Endothelial cell (in vitro differentiated cells): Measurements from ENCODE around the gene PIKFYVE. TPM values are rescaled to one million over a fixed set of nuclear protein-coding genes. Genes with fewer than 3 reads are reported as not detected.

Source experiments
- DNase-seq: peaks from one replicate; pipeline ENCODE4 v3.0.0; 2021; ENCODE audit warnings: low spot score
- H3K27ac Mint-ChIP-seq: one replicate; pipeline ENCODE4 v1.8.0; 2021; ENCODE audit warnings: mixed read lengths, inconsistent platforms; ENCODE audit not compliant: unreplicated experiment
- H3K27me3 Mint-ChIP-seq: one replicate; pipeline ENCODE4 v1.8.0; 2021; ENCODE audit warnings: mild to moderate bottlenecking, moderate library complexity, mixed read lengths, inconsistent platforms; ENCODE audit not compliant: unreplicated experiment
- H3K36me3 Mint-ChIP-seq: one replicate; pipeline ENCODE4 v1.8.0; 2021; ENCODE audit warnings: mild to moderate bottlenecking, low read depth, mixed read lengths, inconsistent platforms; ENCODE audit not compliant: unreplicated experiment
- H3K4me1 Mint-ChIP-seq: one replicate; pipeline ENCODE4 v1.8.0; 2021; ENCODE audit warnings: mild to moderate bottlenecking, mixed read lengths, inconsistent platforms; ENCODE audit not compliant: unreplicated experiment
- H3K4me3 Mint-ChIP-seq: one replicate; pipeline ENCODE4 v1.8.0; 2021; ENCODE audit warnings: mild to moderate bottlenecking, mixed read lengths, inconsistent platforms; ENCODE audit not compliant: unreplicated experiment
- H3K9me3 Mint-ChIP-seq: one replicate; pipeline ENCODE4 v1.8.0; 2021; ENCODE audit warnings: mixed read lengths, inconsistent platforms; ENCODE audit not compliant: unreplicated experiment
- total RNA-seq: library from RNA; stranded (reverse); fragmentation: NEBNext Ultra II Directional; extraction: Animal tissue kit (Norgen Biotek cat#: 25700); gene quantifications from one replicate; pipeline ENCODE4 v1.2.1, GENCODE V29; 2021; ENCODE audit not compliant: unreplicated experiment
- TF ChIP-seq, protein P1 (sequence below): fragments of 200-600 bp; sonication (generic); IDR thresholded peaks from one replicate; pipeline ENCODE4 v1.5.0; 2021; ENCODE audit warnings: antibody characterized with exemption; ENCODE audit not compliant: unreplicated experiment

PIKFYVE gene
- total RNA-seq, 1 donor from 2014 or later: 52.7 TPM

DNA sequence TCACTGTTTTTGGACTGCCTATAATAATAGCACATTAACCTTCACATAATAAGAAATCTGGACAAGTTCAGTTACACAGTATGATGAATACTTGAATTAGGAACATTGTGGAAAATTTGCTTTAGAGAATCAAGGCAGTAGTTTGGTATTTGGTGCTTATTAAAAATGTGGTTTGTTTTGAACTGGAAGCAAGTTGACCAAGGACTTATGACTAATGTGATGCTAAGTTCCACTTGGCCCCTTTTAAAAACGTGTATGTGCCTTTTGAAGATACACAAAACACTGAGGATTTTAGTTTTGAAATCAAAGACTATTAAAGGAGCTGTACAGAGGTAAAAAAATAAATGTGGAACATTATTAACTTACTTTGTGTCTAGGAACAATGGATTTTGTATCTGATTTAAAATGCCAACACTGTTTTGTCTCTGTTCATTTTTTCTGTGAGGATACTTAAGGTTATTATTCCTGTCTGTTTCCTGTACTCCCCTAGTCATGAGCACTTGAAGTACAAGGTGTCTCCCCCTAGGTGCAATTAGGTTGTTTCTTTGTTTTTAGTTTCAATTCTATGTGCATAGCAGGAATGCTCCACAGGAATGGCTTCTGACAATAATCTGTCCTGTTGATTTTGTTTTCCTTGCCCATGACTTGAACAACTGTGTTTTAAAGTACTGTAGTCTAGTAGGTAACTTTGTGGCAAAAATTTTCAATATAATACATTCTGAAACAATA is 91.0 kb downstream of the PIKFYVE start:
- peaks cover 34% of the 10 kb centered on the region for H3K36me3 Mint-ChIP-seq
- peak overlapping the region; percentile 13 for H3K27ac Mint-ChIP-seq
- H3K4me3 Mint-ChIP-seq: no peak overlapping the region
- H3K4me1 Mint-ChIP-seq: peaks cover 8% of the 10 kb centered on the region
- DNase-seq: no peak
- TF ChIP-seq, protein P1, sequence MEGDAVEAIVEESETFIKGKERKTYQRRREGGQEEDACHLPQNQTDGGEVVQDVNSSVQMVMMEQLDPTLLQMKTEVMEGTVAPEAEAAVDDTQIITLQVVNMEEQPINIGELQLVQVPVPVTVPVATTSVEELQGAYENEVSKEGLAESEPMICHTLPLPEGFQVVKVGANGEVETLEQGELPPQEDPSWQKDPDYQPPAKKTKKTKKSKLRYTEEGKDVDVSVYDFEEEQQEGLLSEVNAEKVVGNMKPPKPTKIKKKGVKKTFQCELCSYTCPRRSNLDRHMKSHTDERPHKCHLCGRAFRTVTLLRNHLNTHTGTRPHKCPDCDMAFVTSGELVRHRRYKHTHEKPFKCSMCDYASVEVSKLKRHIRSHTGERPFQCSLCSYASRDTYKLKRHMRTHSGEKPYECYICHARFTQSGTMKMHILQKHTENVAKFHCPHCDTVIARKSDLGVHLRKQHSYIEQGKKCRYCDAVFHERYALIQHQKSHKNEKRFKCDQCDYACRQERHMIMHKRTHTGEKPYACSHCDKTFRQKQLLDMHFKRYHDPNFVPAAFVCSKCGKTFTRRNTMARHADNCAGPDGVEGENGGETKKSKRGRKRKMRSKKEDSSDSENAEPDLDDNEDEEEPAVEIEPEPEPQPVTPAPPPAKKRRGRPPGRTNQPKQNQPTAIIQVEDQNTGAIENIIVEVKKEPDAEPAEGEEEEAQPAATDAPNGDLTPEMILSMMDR: no peak
- H3K27me3 Mint-ChIP-seq: peaks cover 2% of the 10 kb centered on the region
- H3K9me3 Mint-ChIP-seq: no peaks in the 10 kb centered on the region

GRCh38 chr2:208358758-208359631 is 92.9 kb downstream of the PIKFYVE start:
- TF ChIP-seq, protein P1: no peak
- no peaks in the 10 kb centered on the region for H3K9me3 Mint-ChIP-seq
- DNase-seq: no peak
- H3K36me3 Mint-ChIP-seq: peaks cover 29% of the 10 kb centered on the region
- peaks cover 2% of the 10 kb centered on the region for H3K27me3 Mint-ChIP-seq
- H3K4me1 Mint-ChIP-seq: peaks cover 8% of the 10 kb centered on the region
- H3K27ac Mint-ChIP-seq: no peak overlapping the region
- peak overlapping the region; percentile 59 for H3K4me3 Mint-ChIP-seq

DNA sequence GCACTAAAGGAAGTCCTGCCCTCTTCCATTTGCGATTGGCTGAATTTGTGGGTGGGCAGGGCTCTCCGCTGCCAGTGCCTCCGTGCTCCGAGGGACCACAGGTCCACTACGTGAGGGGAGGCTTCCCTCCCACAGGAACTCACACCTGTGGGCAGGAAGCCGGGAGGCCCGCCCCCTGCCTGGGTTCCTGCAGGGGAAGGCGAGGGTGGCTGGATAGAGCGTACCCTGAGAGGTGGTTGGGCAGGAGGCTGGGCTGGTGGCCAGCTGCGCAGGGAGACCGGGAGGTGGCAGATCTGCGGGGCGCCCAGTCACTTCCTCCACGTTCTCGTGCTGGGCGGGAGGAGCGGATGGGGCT is 93.6 kb downstream of the PIKFYVE start:
- Mint-ChIP-seq H3K36me3 (peaks cover 22% of the 10 kb centered on the region), H3K9me3 (peaks cover 5% of the 10 kb centered on the region), H3K27ac (no peak overlapping the region), H3K4me3 (no peak overlapping the region), H3K27me3 (peaks cover 2% of the 10 kb centered on the region), H3K4me1 (peaks cover 8% of the 10 kb centered on the region)
- TF ChIP-seq, protein P1: no peak
- no peak for DNase-seq

- TF ChIP-seq, protein P1: no peak
- H3K36me3 Mint-ChIP-seq: peaks cover 25% of the 10 kb centered on the region
- H3K27ac Mint-ChIP-seq: no peak overlapping the region
- no peak overlapping the region for H3K4me3 Mint-ChIP-seq
- DNase-seq: no peak
- peaks cover 9% of the 10 kb centered on the region for H3K9me3 Mint-ChIP-seq
- H3K4me1 Mint-ChIP-seq: peaks cover 8% of the 10 kb centered on the region
- peaks cover 2% of the 10 kb centered on the region for H3K27me3 Mint-ChIP-seq
Measured at GRCh38 chr2:208360259-208361076, 94.4 kb downstream of the PIKFYVE start.
